ENCODE measurements around the gene TTC39A.

Gene TTC39A

GRCh38 chr1:51330331-51331201, at the start of gene TTC39A:
Gene TTC39A, minus strand, starts transcription at chr1:51330562. Its CDS starts 85 bp downstream, at chr1:51330477.
- DNase-seq, result no peak

GRCh38 chr1:51378871-51379270, 48.5 kb upstream of the TTC39A start:
- DNase-seq, result no peak

GRCh38 chr1:51373898-51374297, 43.5 kb upstream of the TTC39A start:
- no peak for DNase-seq

- no peak for DNase-seq
Measured at GRCh38 chr1:51372561-51372960, 42.2 kb upstream of the TTC39A start.

- no peak for DNase-seq
Measured at GRCh38 chr1:51369171-51369570, 38.8 kb upstream of the TTC39A start.

- no peak for DNase-seq
Measured at GRCh38 chr1:51365774-51366173, 35.4 kb upstream of the TTC39A start.

GRCh38 chr1:51359879-51360278, 29.5 kb upstream of the TTC39A start:
- DNase-seq, result no peak

GRCh38 chr1:51355382-51355781, 25.0 kb upstream of the TTC39A start:
- DNase-seq, result no peak

- no peak for DNase-seq
Measured at GRCh38 chr1:51354416-51354815, 24.1 kb upstream of the TTC39A start.

- DNase-seq, result no peak
Measured at GRCh38 chr1:51351907-51352306, 21.5 kb upstream of the TTC39A start.

- no peak for DNase-seq
Measured at GRCh38 chr1:51349862-51350261, 19.5 kb upstream of the TTC39A start.

GRCh38 chr1:51348147-51348527, 17.8 kb upstream of the TTC39A start:
- no peak for DNase-seq

GRCh38 chr1:51347398-51348146, 17.2 kb upstream of the TTC39A start:
- no peak for DNase-seq

GRCh38 chr1:51346086-51346942, 16.0 kb upstream of the TTC39A start:
- no peak for DNase-seq

GRCh38 chr1:51345300-51345687, 14.9 kb upstream of the TTC39A start:
- DNase-seq, result no peak

GRCh38 chr1:51344602-51345299, 14.4 kb upstream of the TTC39A start:
- no peak for DNase-seq

GRCh38 chr1:51344276-51344601, 13.9 kb upstream of the TTC39A start:
- DNase-seq, result no peak

- DNase-seq, result no peak
Measured at GRCh38 chr1:51343624-51344023, 13.3 kb upstream of the TTC39A start.

GRCh38 chr1:51342591-51343206, 12.3 kb upstream of the TTC39A start:
- DNase-seq, result no peak

GRCh38 chr1:51341876-51342496, 11.6 kb upstream of the TTC39A start:
- DNase-seq, result no peak

GRCh38 chr1:51340380-51340779, 10.0 kb upstream of the TTC39A start:
- no peak for DNase-seq

- DNase-seq, result no peak
Measured at GRCh38 chr1:51336711-51337110, 6.3 kb upstream of the TTC39A start.

Measured in NCI-H2107 (cell line).